Skin of body (tissue), 2 donors: ENCODE data around the gene SNX7. TPM values are rescaled to one million over a fixed set of nuclear protein-coding genes. Genes with fewer than 3 reads are reported as not detected.

Source experiments
- DNase-seq: peaks from one replicate; lab custom pipeline; 2025; lab: John Stamatoyannopoulos, UW
- total RNA-seq: library from RNA; depleted of rRNA; stranded (reverse); fragments of >200 nt; gene quantifications from one replicate; pipeline ENCODE4 v1.2.3, GENCODE V29; 2014

The SNX7 gene
- total RNA-seq, 1 donor from 2014 or later: 32.5 TPM

GRCh38 chr1:98764485-98764884 is 103.0 kb downstream of the SNX7 start:
- DNase-seq: no peak

DNA sequence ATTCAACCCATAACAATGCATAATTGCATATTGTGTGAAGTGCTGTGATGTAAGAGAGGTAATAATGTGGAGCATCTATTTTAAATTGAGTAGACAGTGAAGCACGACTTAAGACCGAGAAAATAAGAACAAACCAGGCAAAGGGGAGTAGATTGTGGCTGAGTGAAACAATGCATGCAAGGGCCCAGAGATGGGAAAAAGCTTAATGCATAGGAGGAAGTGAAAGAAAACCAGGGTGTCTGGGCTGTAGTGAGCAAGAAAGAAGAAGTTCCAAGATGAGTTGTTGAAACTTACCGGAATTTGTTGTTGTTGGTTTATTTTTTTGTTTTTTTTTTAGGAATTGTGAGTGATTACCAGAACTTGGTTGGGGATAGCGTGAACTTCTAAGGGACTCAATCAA is 104.7 kb downstream of the SNX7 start:
- no peak for DNase-seq

DNA sequence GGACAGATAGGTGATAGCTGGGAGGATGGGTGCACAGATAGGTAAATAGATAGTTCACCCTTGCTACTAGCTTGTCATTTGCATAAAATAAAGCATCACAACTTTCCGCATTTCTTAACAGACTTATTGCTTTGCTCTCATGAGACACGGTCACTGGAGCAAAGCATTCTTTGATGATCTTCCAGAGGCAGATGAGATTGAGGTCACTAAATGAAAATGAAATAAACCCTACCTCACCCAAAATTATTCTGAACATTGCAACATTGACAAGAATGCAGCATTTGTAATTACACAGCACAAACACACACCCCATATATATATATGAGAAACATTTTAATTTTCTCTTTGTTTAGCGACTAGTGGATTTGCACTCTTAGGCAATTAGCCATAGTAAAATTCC is 107.6 kb downstream of the SNX7 start:
- DNase-seq: no peak

- DNase-seq: no peak
Measured at GRCh38 chr1:98781906-98782305, 120.4 kb downstream of the SNX7 start.

DNA sequence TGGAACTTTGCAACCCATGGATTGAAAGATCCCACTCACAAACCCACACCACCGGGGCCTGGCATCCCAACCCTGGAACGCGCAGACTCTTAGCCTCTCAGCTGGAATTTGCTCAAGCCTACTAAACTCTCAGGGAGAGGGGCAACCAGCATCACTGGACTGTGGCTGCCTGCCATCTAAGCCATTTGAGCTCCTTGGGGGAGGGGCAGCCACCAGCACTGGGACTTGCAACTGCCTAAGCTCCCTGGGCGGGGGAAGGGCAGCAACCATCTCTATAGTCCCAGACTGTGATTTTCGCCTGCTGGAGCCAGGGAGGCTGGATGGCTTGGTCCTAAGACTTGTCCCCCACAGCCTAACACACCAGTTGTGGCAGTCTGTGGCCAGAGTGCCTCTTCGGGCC is 122.3 kb downstream of the SNX7 start:
- DNase-seq: no peak

- no peak for DNase-seq
Measured at GRCh38 chr1:98791498-98791897, 130.0 kb downstream of the SNX7 start.

- DNase-seq: peak; percentile 74
Measured at GRCh38 chr1:98792123-98792522, 130.6 kb downstream of the SNX7 start.

GRCh38 chr1:98793136-98793535 is 131.6 kb downstream of the SNX7 start:
- DNase-seq: peak; percentile 19

GRCh38 chr1:98794196-98794886 is 132.8 kb downstream of the SNX7 start:
- DNase-seq: peak; percentile 26

DNA sequence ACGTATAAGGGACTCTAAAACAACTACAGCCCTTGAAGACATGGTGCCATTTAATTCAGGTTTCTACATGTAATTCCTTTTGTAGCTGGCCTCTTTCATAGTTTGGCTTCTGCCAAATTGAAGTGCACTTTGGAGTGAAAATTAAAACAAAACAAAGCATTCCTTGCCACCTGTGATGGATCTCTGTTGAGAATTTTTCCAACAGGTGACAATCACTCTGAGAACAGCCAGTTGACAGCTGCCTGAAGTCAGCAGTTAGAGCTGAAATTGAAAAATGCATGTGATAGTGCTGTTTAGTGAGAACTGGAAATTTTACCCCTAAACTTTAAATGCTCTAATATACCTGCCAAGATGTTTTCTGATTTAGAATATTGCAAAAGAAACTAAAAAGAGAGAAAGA is 134.5 kb downstream of the SNX7 start:
- DNase-seq: no peak

GRCh38 chr1:98797506-98797905 is 136.0 kb downstream of the SNX7 start:
- no peak for DNase-seq
